Skin of body (tissue), 2 donors: Measurements from ENCODE around the gene RALGAPA2. TPM values are rescaled to one million over a fixed set of nuclear protein-coding genes. Genes with fewer than 3 reads are reported as not detected.

ENCODE experiments used
- DNase-seq: peaks from one replicate; lab custom pipeline; 2025; lab: John Stamatoyannopoulos, UW
- total RNA-seq: library from RNA; depleted of rRNA; stranded (reverse); fragments of >200 nt; gene quantifications from one replicate; pipeline ENCODE4 v1.2.3, GENCODE V29; 2014

The RALGAPA2 gene
- total RNA-seq, 1 donor from 2014 or later, result 31.9 TPM

- no peak for DNase-seq
Observed at GRCh38 chr20:20683481-20684321, 28.7 kb downstream of the RALGAPA2 start.

- DNase-seq, result no peak
Observed at GRCh38 chr20:20683020-20683419, 29.4 kb downstream of the RALGAPA2 start.

- no peak for DNase-seq
Observed at GRCh38 chr20:20680991-20681508, 31.4 kb downstream of the RALGAPA2 start.

GRCh38 chr20:20679316-20679715 lies 33.1 kb downstream of the RALGAPA2 start:
- DNase-seq, result no peak

GRCh38 chr20:20677186-20677585 lies 35.3 kb downstream of the RALGAPA2 start:
- DNase-seq, result no peak

- DNase-seq, result no peak
Observed at GRCh38 chr20:20668639-20669038, 43.8 kb downstream of the RALGAPA2 start.

GRCh38 chr20:20666359-20666758 lies 46.1 kb downstream of the RALGAPA2 start:
- no peak for DNase-seq

GRCh38 chr20:20665606-20666332 lies 46.7 kb downstream of the RALGAPA2 start:
- DNase-seq, result no peak

GRCh38 chr20:20664795-20665589 lies 47.5 kb downstream of the RALGAPA2 start:
- DNase-seq, result peak; percentile 4

GRCh38 chr20:20663841-20664240 lies 48.6 kb downstream of the RALGAPA2 start:
- no peak for DNase-seq

- DNase-seq, result no peak
Observed at GRCh38 chr20:20658871-20659431, 53.5 kb downstream of the RALGAPA2 start.

GRCh38 chr20:20658123-20658522 lies 54.3 kb downstream of the RALGAPA2 start:
- DNase-seq, result no peak

- no peak for DNase-seq
Observed at GRCh38 chr20:20657092-20657491, 55.4 kb downstream of the RALGAPA2 start.

- no peak for DNase-seq
Observed at GRCh38 chr20:20655883-20656282, 56.6 kb downstream of the RALGAPA2 start.

GRCh38 chr20:20649945-20650344 lies 62.5 kb downstream of the RALGAPA2 start:
- no peak for DNase-seq

- no peak for DNase-seq
Observed at GRCh38 chr20:20643927-20644326, 68.5 kb downstream of the RALGAPA2 start.

- DNase-seq, result no peak
Observed at GRCh38 chr20:20641783-20642182, 70.7 kb downstream of the RALGAPA2 start.

- DNase-seq, result no peak
Observed at GRCh38 chr20:20638878-20639277, 73.6 kb downstream of the RALGAPA2 start.

GRCh38 chr20:20637998-20638725 lies 74.3 kb downstream of the RALGAPA2 start:
- DNase-seq, result no peak

GRCh38 chr20:20635006-20635405 lies 77.4 kb downstream of the RALGAPA2 start:
- no peak for DNase-seq

- no peak for DNase-seq
Observed at GRCh38 chr20:20632644-20633043, 79.8 kb downstream of the RALGAPA2 start.
